GM12878 (cell line): ENCODE data around the gene CYP1B1. TPM values are rescaled to one million over a fixed set of nuclear protein-coding genes. Genes with fewer than 3 reads are reported as not detected.

Source experiments
- ATAC-seq: fragments of 200-7000 bp; cut with Tn5 transposase; 3 replicates; pipeline ENCODE4 v1.9.1; 2020; ENCODE audit warnings: mild to moderate bottlenecking, moderate library complexity
- BruUV-seq: library from RNA; stranded (reverse); fragments of 400-500 nt; replicated peaks from 2 replicates; lab custom pipeline; 2021; lab: Mats Ljungman, UMichigan
- CTCF ChIA-PET: fragments of 300-600 bp; sonication (Branson Sonifier 250); formaldehyde crosslinking; extraction: SDS; loops from one replicate; lab custom pipeline; 2021; ENCODE audit warnings: inconsistent platforms; lab: Yijun Ruan, JAX
- POLR2A ChIA-PET: fragments of 350-600 bp; formaldehyde crosslinking; extraction: SDS; loops from one replicate; lab custom pipeline; 2021; ENCODE audit warnings: inconsistent platforms; lab: Charles Lee
- RAD21 ChIA-PET: fragments of 300-600 bp; sonication (Branson Sonifier 250); formaldehyde crosslinking; loops from one replicate; lab custom pipeline; 2023; ENCODE audit warnings: antibody characterized with exemption; ENCODE audit not compliant: unreplicated experiment; lab: Charles Lee
- SMC1A ChIA-PET: fragments of 300-600 bp; sonication (Branson Sonifier 250); formaldehyde crosslinking; loops from one replicate; lab custom pipeline; 2023; ENCODE audit not compliant: unreplicated experiment, uncharacterized antibody; lab: Charles Lee
- DNase-seq: peaks from one replicate; pipeline ENCODE4 v3.0.0-alpha.2; 2011; ENCODE audit warnings: low read depth, low spot score
- FAIRE-seq: peaks from 3 replicates; lab custom pipeline; 2011; peaks lifted over from hg19 to GRCh38; lab: Jason Lieb, UNC
- H2AFZ ChIP-seq: 2 replicates; pipeline ENCODE4 v1.6.0; 2011; ENCODE audit warnings: low read depth, low read length, control low read depth; ENCODE audit not compliant: control insufficient read depth
- H3K27ac ChIP-seq: 2 replicates; pipeline ENCODE4 v1.5.1; 2011; ENCODE audit warnings: control low read depth; ENCODE audit not compliant: control insufficient read depth, insufficient read depth
- H3K27me3 ChIP-seq, 2 experiments: replicated peaks in 1 of 2; 2 replicates each; pipeline versions ENCODE4 v1.6.0 to v1.6.1; 2011; ENCODE audit warnings: low read length in 1 of 2; ENCODE audit not compliant: control insufficient read depth in 2 of 2, insufficient read depth in 2 of 2
- H3K36me3 ChIP-seq, 2 experiments: 2 replicates each; pipeline ENCODE4 v1.5.1; 2011; ENCODE audit warnings: low read length in 1 of 2; ENCODE audit not compliant: control insufficient read depth in 2 of 2, insufficient read depth in 2 of 2
- H3K4me1 ChIP-seq: 2 replicates; pipeline ENCODE4 v1.6.1; 2011; ENCODE audit warnings: mild to moderate bottlenecking, low read length, moderate library complexity, mixed read lengths; ENCODE audit not compliant: control insufficient read depth, insufficient read depth
- H3K4me2 ChIP-seq: 2 replicates; pipeline ENCODE4 v1.6.0; 2011; ENCODE audit warnings: control low read depth; ENCODE audit not compliant: control insufficient read depth, insufficient read depth
- H3K4me3 ChIP-seq: fragments of 200-600 bp; sonication (generic); 2 replicates; pipeline ENCODE4 v1.5.1; 2016
- H3K79me2 ChIP-seq: 2 replicates; pipeline ENCODE4 v1.6.0; 2011; ENCODE audit warnings: low read length; ENCODE audit not compliant: control insufficient read depth, insufficient read depth
- H3K9ac ChIP-seq: 2 replicates; pipeline ENCODE4 v1.8.0; 2011; ENCODE audit warnings: low read length, control low read depth, mixed read lengths; ENCODE audit not compliant: control insufficient read depth, insufficient read depth
- H3K9me3 ChIP-seq: replicated peaks from 3 replicates; pipeline ENCODE4 v1.5.1; 2011; ENCODE audit warnings: mild to moderate bottlenecking, low read length; ENCODE audit not compliant: control insufficient read depth, insufficient read depth
- H4K20me1 ChIP-seq: 2 replicates; pipeline ENCODE4 v1.6.0; 2011; ENCODE audit not compliant: control insufficient read depth, insufficient read depth
- BHLHE40 ChIP-seq, 2 experiments: fragments of 450-650 bp in 1 of 2; IDR thresholded peaks; 2 replicates each; pipeline ENCODE4 v1.6.1; 2011 to 2017; ENCODE audit warnings: low read depth in 2 of 2, borderline replicate concordance in 1 of 2, improper control_type of control experiment in 1 of 2, low read length in 1 of 2, mild to moderate bottlenecking in 1 of 2
- ESRRA ChIP-seq: IDR thresholded peaks from 2 replicates; pipeline ENCODE4 v1.6.1; 2012; ENCODE audit warnings: mild to moderate bottlenecking, low read length, improper control_type of control experiment
- JUND ChIP-seq: IDR thresholded peaks from 2 replicates; pipeline ENCODE4 v1.6.1; 2012; ENCODE audit warnings: low read depth, mild to moderate bottlenecking, low read length, improper control_type of control experiment, moderate library complexity
- KLF5 ChIP-seq: fragments of 450-650 bp; IDR thresholded peaks from 2 replicates; pipeline ENCODE4 v1.6.1; 2014; ENCODE audit warnings: mild to moderate bottlenecking; ENCODE audit not compliant: partially characterized antibody
- NR2C2 ChIP-seq: IDR thresholded peaks from 2 replicates; pipeline ENCODE4 v1.6.1; 2011; ENCODE audit warnings: borderline replicate concordance, low read depth; ENCODE audit not compliant: control insufficient read depth, insufficient read length
- NRF1 ChIP-seq: conservative IDR thresholded peaks from 2 replicates; pipeline ENCODE4 v1.6.1; 2011; ENCODE audit warnings: mild to moderate bottlenecking, low read depth, low read length, improper control_type of control experiment
- POLR2AphosphoS2 ChIP-seq: IDR thresholded peaks from 2 replicates; pipeline ENCODE4 v1.6.1; 2011; ENCODE audit warnings: low read depth, mild to moderate bottlenecking, low read length, improper control_type of control experiment, moderate library complexity
- POU2F2 ChIP-seq: IDR thresholded peaks from 3 replicates; pipeline ENCODE4 v1.6.1; 2011; ENCODE audit warnings: low read depth, mild to moderate bottlenecking, low read length, borderline replicate concordance
- RCOR1 ChIP-seq: conservative IDR thresholded peaks from 2 replicates; pipeline ENCODE4 v1.6.1; 2012; ENCODE audit warnings: low read depth, low read length, improper control_type of control experiment
- RELA ChIP-seq: fragments of 450-650 bp; IDR thresholded peaks from 2 replicates; pipeline ENCODE4 v1.8.0; 2014; ENCODE audit warnings: borderline replicate concordance; ENCODE audit not compliant: partially characterized antibody
- WGBS: methylation state at CpG from one replicate; pipeline ENCODE4 v1.1.6; 2016; ENCODE audit warnings: low lambda C conversion rate; ENCODE audit not compliant: insufficient replicate concordance, insufficient coverage; ENCODE audit errors: missing lambda C conversion rate; 5-methylcytosine and 5-hydroxymethylcytosine counted together
- in situ Hi-C: fragments of 300-500 bp; cut with MboI; formaldehyde crosslinking; loops from 9 replicates; pipeline ENCODE4 v1.14.3; 2018; ENCODE audit warnings: mixed read lengths
- intact Hi-C: fragments of 100-400 bp; cut with micrococcal nuclease; formaldehyde crosslinking; loops from one replicate; pipeline ENCODE4 v1.14.2; 2022; ENCODE audit not compliant: unreplicated experiment
- polyA plus RNA-seq, 11 experiments: library from polyadenylated mRNA; depleted of rRNA in 4 of 11; unstranded in 6 of 11; stranded (reverse) in 5 of 11; fragments of >200 nt; fragmentation: Nextera tagmentation in 4 of 11; fragmentation: Illumina TruSeq in 1 of 11; extraction: Ambion mirVana in 4 of 11; extraction: Trizol in 1 of 11; gene quantifications; 1 replicate in 1 of 11; 2 replicates in 10 of 11; pipeline versions ENCODE4 v1.2.1 to v1.2.3, GENCODE V29; 2011 to 2016; ENCODE audit warnings: inconsistent platforms in 2 of 11, missing spikeins in 2 of 11, low read depth in 1 of 11
- total RNA-seq, 4 experiments: library from RNA; depleted of rRNA in 3 of 4; stranded (reverse); fragments of >200 nt in 3 of 4; fragmentation: Illumina TruSeq in 1 of 4; extraction: Trizol in 1 of 4; gene quantifications; 2 replicates each; pipeline versions ENCODE4 v1.2.1 to v1.2.3, GENCODE V29; 2013 to 2021

Gene CYP1B1
- total and polyA plus RNA-seq, 10 of the 15 experiments (the other 5 are each of a cell fraction or from before 2014, with no cell fraction given): 0.35 to 29.7 (median 3.4) TPM

DNA sequence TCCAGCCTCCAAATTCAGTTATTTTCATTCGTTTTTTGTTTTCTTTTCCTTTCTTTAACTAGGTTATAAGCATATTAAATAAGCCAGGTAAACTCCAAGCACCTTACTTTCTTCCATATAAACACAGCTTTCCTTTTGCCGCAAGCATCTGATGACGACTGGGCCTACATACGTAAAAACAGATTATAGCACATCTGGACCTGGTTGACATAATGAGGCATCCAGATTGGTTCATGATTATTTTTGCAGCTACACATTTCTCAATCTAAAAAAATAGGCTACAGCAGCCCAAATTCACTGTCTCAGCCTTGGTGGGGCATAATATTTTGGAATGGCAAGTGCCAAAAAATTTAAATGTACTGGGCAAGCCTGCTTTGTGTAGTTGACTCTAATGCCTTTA is 7.7 kb downstream of the CYP1B1 start:
- peak overlapping the region; percentile 35; the same call in 1 of the 2 replicates for H3K9ac ChIP-seq
- SMC1A ChIA-PET: interaction anchor here (0.5 to 1.3 kb wide), 5 partner anchors 10 to 209 kb away, joined by 3 to 5 read pairs (median 3); no protein-coding TSS in a partner anchor
- no peaks in the 10 kb centered on the region for H3K4me1 ChIP-seq
- POLR2A ChIA-PET: no interaction called here
- in situ Hi-C loops (no loop called here), intact Hi-C loops (no loop called here)
- H2AFZ ChIP-seq: no peak overlapping the region
- H3K27ac ChIP-seq: no peak overlapping the region
- RAD21 ChIA-PET: no interaction called here
- no peaks in the 10 kb centered on the region; the same call in 2 of the 3 replicates for H3K9me3 ChIP-seq
- FAIRE-seq (no peak), ATAC-seq (no peak), DNase-seq (no peak)
- H3K4me2 ChIP-seq: peak overlapping the region; percentile 3; the same call in 1 of the 2 replicates
- no peaks in the 10 kb centered on the region for H3K27me3 ChIP-seq
- CTCF ChIA-PET: interaction anchor here (0.8 to 1.3 kb wide), 4 partner anchors 9 to 15 kb away, joined by 3 to 4 read pairs (median 3); no protein-coding TSS in a partner anchor
- no peaks in the 10 kb centered on the region for H4K20me1 ChIP-seq
- WGBS: 75% methylated on average over 4 of the region's 4 CpGs
- peaks cover 32% of the 10 kb centered on the region for H3K79me2 ChIP-seq
- no peak overlapping the region; the same call in 1 of the 2 replicates for H3K4me3 ChIP-seq
- no TSS peak for BruUV-seq
- H3K36me3 ChIP-seq: no peaks in the 10 kb centered on the region
- no peak for TF ChIP-seq NR2C2
- TF ChIP-seq ESRRA: no peak
- no peak for TF ChIP-seq POU2F2
- no peak for TF ChIP-seq NRF1
- no peak for TF ChIP-seq JUND
- no peak for TF ChIP-seq RELA
- no peak for TF ChIP-seq RCOR1
- TF ChIP-seq POLR2AphosphoS2: no peak
- TF ChIP-seq KLF5: no peak
- no peak for TF ChIP-seq BHLHE40 (IDR thresholded peaks at IDR 0.05; ENCODE audit: borderline replicate concordance in 1 of 2, low read depth in 2 of 2, low read length in 1 of 2)
